HG02981 (cell line): ENCODE results near the gene STRADA.
A peak's percentile ranks its signal among the peaks of the same experiment; 100 is the strongest.

Source experiments
- ATAC-seq: cut with Tn5 transposase; IDR thresholded peaks from one replicate; pipeline ENCODE4 v1.9.1; 2021; ENCODE audit warnings: mild to moderate bottlenecking, moderate library complexity; ENCODE audit not compliant: unreplicated experiment

Gene STRADA

DNA sequence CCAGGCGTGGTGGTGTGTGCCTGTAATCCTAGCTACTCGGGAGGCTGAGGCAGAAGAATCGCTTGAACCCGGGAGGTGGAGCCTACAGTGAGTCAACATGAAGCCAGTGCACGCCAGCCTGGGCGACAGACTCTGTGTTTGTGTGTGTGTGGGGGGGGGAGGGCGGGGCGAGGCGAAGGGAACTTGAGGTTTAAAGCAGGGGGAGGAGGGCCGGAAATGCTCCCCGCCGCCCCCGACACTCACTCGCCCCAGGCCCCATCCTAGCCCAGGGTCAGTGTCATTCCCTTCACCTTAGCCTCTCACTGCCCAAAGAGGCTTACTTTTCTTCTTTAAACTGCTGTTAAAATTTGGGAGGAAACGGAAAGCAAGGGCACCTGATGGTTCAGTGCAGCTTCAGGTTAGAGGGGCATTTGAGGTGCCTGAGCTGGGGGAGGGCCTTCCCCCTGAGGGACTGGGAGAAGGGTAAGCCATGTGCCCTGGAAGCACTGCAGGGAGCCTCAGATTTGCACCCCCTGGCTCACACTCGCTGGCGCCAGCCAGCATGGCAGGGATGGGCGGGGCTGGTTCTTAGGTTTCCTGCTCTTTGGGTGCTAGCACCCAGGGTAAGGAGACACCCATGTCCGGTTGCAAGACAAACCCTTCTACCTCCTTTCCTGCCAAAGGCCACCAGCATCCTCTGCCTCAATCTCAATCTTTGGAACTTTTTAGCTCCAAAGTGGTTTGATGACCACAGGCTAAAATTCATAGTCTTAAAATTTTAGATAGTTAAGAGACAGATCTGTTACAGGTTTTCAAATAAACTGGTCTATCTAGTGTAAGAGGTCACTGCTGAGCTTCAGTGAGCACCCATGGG lies 39.5 kb downstream of the STRADA start:
- ATAC-seq, result no peak

DNA sequence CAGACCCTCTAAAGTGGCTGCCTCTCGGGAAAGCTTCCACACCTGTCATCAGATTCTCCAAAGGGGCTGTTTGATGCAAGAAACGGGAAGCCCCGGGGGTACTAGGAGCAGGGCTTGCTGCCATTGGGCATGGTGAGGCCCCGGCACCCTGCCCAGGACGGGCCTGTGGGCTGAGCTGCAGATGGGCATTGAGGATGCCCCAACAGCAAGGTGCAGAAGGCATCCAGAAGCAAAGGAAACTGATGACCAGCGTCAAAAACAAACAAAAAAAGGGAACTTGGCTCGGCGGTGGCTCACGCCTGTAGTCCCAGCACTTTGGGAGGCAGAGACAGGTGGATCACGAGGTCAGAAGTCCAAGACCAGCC lies 40.2 kb downstream of the STRADA start:
- ATAC-seq, result no peak

DNA sequence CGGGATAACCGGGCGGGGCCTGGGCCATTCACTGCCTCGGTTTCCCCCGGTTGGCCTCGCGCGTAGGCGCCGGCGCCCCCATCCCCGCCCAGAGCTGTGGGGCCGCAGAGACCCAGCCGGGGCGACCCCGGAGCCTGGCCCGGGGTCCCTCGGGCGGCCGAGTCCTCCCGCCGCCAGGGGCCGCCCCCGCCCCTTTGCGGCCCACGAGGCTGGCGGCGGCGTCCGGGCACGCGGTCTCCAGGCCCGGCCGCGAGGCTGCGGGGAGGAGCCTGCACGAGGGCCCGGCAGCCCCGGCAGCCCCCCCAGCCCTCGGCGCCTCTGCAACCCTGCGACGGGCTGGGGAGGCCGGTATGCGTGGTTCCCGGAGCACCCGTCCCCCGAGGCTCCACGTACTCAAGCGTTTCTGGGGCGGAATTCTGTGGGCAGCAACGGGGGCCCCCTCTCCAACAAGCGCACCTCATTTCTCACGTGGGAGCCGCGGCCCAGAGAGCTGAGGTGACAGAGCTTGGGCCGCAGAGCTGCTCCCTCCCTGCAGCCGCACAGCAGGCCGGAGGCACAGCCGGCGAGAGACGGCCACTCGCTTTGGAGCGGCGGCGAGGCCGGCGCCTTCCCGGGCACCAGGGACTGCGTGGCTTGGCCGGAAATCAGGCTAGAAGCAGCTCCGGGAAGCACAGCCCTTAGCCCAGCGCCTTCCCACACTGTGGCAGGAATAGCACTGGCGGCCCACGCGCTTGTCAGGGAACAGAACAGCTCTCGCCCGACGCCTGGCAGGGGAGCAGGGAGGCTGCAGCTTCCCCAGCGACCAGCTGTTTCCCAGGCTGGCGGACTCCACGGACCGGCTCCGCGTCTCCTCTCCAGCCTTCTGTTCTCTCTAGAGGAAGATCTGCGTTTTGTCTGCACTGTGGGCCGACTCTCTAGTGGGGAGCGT lies 40.8 kb downstream of the STRADA start:
- no peak for ATAC-seq

DNA sequence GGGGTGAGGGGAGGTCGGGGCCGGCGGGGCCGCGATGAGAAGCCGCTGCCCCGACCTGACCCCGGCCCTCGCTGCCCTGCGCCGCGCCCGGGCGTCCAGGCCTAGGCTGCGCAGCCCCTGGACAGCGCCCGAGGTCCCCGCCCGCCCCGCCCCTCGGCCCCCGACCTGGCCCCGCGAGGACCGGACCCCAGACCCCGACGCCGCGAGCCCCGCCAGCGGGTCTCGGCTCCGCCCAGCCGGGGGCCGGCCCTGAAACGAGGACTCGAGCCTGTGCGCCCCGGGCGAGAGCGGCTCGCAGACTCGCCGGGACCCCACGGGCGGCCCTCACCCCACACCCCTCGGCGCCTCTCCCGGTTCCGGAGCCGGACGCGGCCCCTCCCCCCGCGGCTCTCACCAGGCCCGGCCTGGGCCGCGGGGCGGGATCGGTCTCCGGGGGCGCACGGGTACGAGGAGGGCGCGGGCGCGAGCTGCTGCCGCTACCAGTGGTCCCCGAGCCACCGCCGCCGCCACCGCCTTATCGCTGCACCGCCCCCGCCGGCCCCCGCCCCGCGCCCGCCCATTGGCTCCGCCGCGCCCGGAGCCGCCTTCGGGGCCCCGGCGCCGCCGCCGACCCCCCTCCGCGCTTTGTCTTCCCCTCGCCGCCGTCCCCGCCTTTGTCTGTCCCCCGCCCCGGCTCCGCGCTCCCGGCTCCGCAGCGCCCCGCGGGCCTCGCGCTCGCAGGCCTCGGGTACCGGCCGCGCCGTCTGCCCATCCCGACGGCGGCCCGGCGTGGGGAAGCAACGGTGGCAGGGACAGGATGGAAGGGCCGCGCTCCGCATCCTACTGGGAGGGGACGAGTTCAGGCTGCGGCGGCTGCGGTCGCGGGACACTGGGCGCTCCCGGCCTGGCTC lies 41.7 kb downstream of the STRADA start, which contains the start of gene LIMD2:
Gene LIMD2 (minus strand): TSS at position 488 of the 890 bp plus-strand sequence. CDS start 827 bp downstream, outside the sequence.
- peak; percentile 13 for ATAC-seq

DNA sequence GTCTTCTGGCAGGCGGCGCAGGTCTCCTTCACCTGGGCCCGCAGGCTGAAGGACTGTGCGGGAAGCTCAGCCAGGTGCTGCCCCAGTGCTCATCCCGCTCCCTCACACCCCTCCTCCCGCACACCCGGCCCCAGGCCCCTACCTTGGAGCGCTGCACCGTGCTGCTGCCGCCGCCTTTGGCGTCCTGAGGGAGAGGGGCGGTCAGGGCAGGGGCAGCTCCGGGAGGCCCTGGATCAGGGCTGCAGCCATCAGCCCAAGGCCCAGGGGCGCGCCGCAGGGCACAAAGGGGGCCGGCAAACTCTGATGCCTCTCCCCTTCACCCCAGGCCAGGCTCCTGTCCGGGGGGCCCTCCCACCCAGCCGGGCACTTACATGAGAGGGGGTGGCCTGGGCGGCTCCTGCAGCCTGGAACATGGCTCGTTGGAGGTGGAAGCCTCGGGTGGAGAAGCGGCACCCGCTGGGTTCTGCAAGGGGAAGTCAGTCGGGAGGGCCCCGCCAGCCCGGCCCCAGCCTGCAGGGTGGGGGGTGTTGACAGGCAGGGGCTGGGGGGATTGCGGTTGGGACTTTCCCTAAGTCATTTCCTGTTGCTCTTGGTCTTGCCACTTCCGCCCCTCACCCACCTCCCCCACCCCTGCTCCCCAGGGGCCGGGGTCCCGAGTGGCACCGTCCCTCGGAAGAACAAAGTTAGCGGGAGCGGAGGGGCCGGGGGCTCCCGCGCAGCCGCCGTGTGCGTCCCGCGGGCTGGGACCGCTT lies 42.5 kb downstream of the STRADA start:
- ATAC-seq, result peak; percentile 26

DNA sequence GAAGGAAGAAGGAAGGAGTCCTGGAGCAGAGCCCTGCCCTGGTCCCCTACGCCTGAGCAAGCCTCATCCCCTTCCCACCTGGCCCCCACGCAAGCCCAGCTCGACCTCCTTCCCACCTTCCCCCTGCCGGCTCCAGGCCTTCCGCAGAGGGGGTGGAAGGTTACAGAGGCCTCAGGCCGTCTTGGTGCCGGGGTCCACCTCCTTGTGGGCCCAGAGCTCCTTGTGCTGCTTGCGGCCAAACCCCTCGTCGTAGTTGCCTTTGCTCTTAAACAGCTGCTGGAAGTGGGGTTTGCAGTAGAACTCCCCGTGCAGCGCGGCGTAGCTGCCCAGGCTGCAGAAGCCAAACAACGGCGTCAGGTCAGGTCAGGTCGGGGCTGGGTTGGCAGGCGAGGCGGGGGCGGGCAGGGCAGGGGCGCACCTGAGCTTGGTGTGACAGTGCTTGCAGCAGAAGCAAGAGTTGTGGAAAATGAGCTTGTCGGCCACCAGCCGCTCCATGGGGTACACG lies 43.2 kb downstream of the STRADA start:
- ATAC-seq, result no peak

DNA sequence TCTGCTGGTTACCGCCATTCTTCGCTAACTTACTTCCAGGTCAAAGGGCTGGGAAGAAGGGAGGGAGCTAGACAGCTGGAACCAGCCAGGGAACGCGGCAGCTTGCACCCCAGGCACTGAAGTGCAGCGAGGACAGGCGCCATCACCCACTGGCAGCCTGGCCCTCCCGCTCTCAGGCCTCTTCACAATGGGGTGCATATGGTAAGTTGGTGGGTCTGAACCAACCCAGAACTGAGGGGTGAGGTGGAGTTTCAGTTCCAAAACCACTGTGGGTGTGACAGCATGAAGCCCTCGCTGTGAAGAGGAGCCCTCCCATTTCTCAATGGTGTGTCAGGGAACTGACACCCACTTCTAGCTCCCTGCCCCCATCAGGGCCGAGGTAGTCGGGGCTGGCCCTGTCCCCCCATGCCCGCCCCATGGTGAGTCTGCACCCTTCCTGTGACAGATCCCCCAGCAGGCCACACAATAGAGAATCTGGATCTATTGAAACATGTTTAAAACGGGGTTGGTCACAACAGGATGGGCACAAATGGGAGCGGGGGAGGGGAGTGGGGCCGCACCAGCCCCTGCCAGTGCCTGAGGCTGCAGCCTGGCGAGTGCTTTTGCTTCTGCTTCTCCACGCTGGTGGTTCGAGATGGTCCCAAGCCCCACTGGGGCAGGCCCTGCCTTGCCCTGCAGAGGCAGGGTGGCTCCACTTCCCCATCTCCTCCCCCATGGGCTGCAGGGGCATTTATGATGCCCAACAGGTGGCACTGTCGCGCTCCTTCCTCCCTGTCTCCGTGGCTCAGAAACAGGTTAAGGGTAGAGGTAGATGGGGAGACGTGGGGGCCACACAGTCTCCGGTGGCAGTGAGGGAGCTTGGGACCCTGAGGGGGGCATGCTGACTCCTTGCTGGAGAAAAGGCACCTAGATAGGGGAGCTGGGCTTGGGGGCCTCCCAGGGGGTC lies 44.0 kb downstream of the STRADA start:
- no peak for ATAC-seq

DNA sequence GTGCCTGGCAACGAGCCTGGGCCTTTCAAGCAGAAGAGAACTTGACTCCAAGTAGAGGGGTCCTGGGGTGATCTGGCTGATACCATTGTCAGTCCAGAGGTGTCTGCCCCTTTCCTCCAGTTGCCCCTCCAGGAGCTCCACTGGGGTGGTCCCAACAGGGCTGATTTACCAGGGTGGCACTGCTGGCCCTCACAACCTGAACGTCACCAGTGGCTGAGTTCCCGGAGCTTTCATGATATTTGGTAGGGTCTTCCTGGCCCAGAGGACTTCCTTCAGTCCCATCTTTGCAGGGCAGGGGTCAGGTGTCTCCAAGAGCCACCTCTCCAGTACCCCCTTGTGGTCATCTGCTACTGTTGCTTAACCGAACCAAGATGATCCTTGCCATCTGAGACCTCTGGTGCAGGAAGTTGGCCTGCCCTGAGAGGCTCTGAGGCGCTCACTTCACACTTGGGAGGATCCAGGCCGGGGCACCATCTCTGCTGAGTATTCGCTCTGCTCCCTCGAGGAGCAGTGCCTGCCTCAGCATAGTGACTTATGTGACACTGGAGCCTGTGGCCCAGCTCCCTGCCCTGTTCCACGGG lies 45.1 kb downstream of the STRADA start:
- ATAC-seq, result no peak

DNA sequence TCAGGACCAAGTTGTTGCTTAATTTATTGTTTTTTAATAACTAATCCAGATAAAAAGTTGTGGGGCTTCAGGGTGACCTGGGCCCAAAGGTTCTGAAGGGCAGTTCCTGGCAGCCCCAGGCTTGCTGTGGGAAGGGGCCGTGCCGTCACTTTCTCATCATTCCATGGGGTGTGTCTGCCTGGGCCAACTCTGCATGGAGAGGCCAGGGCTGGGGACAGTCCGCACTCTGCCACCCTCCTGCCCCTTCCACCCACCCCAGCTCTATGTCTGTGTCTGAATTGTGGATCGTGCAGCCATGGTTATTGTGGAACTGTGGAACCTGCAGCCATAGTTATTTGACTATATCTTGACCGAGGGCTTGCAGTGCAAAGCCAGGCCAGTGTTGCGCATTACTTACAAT lies 45.7 kb downstream of the STRADA start:
- ATAC-seq, result no peak

DNA sequence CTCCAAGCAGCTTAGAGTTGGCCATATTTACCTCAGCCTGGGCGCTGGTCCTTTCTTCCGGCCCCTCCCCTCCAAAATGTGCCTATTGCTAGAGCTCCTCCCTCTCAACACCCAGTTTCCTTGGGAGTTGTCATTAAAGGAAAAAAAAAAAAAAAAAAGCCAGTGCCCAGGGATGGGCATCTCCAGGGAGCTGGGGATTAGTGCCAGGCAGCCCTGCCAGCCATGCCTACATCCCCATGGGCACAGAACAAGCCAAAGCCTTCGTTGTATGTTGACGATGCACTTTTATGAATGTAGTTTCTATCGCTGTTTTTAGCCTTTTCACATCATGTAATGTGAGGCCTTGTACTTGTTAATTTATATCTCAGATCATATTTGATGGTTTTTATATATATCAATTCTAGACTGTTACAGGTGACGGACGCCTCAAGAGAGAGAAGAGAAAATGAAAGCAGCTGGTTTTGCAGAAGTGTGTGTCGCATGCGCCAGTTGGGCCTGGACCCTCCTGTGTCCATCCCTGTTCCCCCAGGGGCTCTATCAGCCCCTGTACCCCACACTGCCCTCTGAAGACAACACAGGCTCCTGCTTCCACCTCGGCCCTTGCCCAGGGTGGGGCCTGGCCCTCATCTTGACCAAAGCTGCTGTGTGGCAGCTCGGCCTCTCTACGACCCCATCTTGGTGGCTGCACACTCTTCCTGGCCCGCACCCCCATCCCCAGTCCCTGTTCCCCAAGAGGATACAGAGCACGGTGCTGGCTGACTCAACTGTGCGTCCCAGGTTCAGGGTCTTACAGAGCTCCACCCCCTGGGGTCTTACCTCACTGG lies 46.4 kb downstream of the STRADA start:
- no peak for ATAC-seq

DNA sequence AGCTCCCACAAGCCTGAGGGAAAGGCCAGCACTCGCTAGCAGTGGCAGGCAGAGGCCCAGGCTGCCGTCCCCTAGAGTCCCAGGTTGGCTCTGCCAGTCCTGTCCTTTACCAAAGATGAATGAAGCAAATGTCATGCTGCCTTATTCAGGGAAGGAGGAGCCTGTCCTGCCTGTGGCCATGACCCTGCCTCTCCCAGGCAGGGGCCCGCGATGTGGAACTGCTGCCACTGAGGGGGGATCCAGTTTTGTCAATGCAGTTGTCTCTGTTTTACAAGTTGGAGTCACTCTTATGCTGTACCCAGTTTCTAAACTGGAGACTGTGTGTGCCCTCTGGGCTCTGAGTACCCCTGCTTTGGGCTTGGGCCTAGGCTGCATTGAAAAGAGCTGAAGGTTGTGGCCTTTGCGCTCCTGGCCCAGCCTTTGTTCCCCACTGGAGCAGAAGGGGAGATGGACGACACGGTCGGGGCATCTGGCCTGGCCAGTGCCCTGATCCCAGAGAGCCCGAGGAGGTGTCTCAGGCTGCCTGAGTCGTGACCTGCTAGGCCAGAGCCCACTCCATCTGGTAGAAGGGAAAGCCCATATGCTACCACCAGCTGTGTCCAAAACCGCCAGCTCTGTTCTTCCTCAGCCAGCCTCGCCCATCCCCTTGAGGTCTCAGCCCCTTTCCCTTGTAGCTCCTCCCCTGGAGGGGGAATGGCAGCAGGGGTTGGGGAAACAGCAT lies 47.2 kb downstream of the STRADA start:
- ATAC-seq, result no peak

DNA sequence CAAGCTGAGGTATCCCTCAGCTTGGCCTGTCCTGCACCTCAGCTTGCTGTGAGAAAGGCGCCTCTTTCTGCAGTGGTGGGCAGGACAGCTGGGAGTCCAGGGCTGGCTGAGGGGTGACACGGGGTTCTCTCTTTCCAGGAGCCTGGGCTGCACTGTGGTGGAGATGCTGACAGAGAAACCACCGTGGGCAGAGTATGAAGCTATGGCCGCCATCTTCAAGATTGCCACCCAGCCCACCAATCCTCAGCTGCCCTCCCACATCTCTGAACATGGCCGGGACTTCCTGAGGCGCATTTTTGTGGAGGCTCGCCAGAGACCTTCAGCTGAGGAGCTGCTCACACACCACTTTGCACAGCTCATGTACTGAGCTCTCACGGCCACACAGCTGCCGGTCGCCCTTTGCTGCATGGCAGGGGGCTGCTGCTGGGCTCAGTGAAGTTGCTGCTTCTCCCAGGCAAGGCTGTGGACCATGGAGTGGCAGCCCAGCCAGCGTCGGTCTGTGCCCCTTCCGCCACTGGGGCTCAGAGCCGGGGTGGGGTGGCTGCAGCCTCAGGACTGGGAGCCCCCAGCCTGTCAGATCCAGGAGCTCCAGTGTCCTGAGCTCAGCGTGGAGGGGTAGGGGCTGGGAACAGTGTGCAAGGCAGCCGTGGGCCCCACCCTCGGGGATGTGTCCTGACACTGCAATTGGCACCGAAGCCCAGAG lies 48.0 kb downstream of the STRADA start:
- ATAC-seq, result no peak

DNA sequence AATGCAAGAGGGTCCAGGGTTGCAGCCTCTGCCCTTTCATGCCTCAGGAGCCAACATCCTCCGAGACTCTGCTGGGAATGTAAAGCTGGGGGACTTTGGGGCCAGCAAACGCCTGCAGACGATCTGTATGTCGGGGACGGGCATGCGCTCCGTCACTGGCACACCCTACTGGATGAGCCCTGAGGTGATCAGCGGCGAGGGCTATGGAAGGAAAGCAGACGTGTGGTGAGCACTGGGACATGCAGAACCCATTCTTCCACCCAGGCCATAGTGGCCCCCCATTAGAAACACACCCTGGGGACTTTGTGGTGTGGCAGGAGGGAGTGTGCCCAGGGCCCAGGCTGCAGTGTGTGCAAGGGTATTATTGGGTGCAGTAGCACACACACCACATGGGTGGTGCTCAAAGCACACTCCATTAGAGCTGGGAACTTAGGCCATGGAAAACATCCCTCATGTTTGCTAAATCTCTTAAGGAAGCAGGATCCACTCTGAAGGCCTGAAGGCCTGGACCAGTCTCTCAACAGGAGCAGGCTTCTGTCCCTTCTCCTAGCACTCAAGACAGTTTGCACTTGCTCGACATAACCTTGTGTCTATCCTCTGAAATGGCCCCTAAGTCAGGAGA lies 49.3 kb downstream of the STRADA start:
- no peak for ATAC-seq

DNA sequence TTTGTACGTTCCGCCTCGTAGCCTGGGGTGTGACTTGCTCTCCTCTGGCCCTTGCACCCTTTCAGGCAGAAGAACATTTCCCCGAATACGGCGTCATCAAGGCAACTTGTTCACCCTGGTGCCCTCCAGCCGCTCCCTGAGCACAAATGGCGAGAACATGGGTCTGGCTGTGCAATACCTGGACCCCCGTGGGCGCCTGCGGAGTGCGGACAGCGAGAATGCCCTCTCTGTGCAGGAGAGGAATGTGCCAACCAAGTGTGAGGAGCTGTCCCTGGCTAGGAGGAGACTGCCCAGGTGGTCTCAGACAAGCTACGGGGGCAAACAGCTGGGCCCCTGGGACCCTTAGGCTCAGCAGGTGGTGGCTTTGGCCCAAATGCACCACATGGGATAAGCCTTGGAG lies 52.1 kb downstream of the STRADA start:
- no peak for ATAC-seq

DNA sequence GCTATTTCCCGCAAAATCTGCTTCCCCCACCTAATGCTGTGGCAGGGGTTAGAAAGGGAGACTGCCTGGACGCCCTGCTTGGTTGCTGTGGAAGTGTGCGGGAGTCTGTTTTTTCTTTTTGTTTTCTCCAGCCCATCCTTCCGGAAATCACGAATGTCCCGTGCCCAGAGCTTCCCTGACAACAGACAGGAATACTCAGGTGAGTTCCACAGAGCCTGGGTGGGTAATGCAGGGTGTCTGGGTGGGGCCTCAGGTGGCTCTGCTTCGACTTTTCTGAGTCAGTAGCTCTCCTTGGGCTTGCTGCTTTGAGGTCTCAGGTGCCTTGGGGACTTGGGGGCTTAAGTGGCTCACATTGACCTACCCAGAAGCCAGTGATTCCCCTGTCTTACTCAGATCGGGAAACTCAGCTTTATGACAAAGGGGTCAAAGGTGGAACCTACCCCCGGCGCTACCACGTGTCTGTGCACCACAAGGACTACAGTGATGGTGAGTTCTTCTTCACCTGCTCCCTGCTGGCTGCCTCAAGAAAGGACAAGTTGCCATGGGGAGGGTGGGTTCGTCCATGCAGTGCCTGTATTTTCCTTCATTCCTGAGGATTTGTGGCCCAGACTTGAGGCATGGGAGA lies 53.1 kb downstream of the STRADA start:
- no peak for ATAC-seq
